NCI-H1417 (cell line): Measurements from ENCODE around the gene TEDC2.

ENCODE experiments used
- DNase-seq, 3 experiments: peaks; one replicate each; lab custom pipeline; 2025; lab: John Stamatoyannopoulos, UW

The TEDC2 gene

DNA sequence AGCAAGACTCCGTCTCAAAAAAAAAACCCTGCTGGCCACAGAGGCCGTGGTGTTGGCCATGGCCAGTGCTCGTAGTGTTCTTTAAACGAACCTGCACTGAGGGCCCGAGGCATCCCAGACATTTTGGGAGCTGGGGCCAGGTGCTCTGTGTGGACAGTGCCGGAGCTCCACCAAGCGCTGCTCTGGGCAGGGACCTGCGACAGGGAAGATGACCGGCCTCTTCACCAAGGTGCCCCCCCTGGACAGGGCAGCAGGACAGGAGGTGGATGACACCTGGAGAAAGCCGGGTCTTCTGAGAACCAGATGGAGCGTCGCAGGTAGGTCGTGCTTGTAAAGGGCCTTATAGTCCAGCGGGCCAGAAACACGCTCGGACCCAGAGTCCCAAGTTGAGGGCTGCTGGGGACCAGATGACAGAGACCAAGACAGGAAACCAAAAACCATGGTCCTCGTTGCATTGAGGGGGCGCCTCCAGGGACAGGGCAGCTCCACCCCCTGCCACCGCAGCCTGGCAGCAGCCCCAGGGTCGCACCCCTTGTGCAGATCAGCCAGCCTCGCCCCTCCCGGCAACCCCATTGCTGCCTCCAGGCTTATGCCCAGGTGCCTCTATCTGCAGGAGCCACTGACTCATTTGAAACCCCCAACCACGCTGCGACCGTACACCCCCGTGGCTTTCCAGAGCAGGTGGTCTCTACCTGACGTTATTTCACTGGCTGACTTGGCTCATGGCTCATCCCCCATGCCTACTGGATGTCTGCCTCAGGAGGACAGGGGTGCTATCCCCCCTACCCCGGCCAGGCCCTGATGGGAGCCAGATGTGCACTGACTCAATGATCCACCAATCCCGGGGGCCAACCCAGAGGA, 7.0 kb downstream of the TEDC2 start:
- DNase-seq = peak in 1 of 3 experiments; percentile 39

DNA sequence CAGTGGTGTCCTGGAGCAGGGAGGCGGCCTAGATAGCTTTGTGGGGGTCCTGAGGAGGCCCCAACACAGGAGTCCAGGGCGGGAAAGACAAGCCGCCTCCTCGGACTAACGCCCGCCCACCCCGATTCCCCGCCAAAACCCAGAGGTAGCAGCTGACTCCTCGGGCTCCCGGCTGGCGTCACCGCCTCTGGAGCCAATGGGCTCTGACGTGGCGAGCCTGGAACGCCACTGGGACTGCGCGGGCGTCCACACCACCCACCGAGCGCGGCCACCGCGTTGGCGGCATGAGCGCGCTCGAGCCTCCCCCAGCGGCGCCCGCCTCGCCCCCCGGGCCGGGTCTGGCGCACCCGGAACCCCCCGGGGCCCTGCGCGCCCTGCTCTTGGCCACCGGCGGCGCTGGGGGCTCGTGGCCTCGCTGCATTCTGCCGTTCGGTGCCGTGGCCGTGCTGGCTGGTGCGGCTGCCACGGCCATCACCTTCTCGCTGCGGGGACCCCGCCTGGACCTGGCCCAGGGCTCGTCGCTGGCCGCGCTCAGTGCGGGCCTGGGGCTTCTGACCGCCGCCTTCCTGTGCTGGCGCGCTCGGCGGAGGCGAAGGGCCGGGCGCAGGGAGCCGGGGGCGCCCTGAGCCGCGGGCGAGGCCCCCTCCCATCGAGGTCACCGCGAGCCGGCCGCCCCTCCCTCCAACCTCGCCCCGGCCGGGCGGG, 7.8 kb downstream of the TEDC2 start:
- peak; percentile 91 to 96 (median 95) for DNase-seq

- DNase-seq = peak; percentile 91 to 97 (median 95)
Measured at GRCh38 chr16:2468233-2468724, 8.4 kb downstream of the TEDC2 start.

- peak; percentile 95 to 97 (median 97) for DNase-seq
Measured at GRCh38 chr16:2468725-2469398, 9.0 kb downstream of the TEDC2 start.

DNA sequence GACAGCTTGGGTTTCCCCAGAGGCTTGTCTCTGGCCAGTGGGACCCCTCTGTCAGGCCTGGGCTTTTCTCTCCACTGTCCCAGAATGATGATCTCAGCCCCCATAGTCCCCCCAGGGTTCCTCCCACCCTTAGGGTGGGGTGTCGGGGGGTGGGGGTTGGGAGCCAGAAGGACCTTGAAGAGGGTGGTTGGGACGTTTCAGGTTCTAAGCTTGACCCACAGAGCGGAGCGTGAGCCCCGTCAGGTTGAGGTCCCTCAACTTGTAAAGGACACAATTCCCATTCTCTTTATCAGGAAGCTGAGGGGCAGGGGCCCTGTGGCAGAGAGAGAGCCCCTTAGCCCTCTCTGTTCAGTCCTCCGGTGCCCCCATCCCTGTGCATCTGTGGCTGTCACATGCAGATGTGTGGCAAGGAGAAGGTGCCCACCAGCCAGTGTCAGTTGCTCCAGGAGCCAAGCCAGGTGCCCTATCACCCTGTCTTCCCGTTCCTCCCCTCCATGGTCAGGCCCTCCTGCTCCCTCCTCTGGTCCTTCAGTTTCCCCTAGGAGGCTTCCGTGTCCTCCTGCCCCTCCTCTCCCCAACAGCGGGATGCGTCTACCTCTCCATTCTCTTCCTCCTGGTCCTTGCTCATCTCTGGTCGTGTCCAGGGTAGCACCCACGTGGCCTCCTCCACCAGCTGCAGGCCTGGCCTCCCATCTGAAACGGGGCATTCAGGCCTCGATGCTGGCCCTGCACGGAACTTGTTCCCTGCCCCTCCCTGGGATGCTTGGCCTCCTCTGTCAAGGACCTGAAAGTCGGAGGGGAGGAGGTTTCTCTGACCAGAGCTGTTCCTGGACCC, 9.7 kb downstream of the TEDC2 start:
- DNase-seq = peak in 2 of 3 experiments; percentile 54 to 60

GRCh38 chr16:2470234-2470601, 10.3 kb downstream of the TEDC2 start:
- DNase-seq = no peak

DNA sequence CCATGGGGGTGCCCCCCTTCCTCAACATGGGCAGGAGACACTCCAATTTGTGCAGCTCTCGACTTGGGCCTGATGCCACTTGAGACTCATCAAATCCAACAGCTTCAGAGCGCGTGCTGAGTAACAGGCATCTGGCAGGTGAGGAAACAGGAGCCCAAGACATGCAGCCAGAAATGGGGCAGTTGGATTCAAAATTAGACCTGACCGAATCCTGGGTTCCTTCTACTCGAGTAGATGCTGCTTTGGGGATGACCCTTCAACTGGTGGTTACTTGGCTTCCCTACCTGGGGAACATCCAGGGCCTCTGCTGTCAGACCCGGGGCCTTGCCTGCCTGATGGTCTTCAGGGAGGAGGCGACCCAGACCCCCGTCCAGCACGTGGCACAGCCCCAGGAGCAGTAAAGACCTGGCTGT, 10.7 kb downstream of the TEDC2 start:
- peak; percentile 59 to 97 (median 79) for DNase-seq

GRCh38 chr16:2471016-2471652, 11.2 kb downstream of the TEDC2 start, which contains the start of gene NTN3:
Gene NTN3 (plus strand): TSS chr16:2471297. CDS start chr16:2471702, 405 bp downstream.
- DNase-seq = peak; percentile 74 to 93 (median 78)

- peak in 2 of 3 experiments; percentile 64 to 66 for DNase-seq
Measured at GRCh38 chr16:2471653-2472487, 12.0 kb downstream of the TEDC2 start.

DNA sequence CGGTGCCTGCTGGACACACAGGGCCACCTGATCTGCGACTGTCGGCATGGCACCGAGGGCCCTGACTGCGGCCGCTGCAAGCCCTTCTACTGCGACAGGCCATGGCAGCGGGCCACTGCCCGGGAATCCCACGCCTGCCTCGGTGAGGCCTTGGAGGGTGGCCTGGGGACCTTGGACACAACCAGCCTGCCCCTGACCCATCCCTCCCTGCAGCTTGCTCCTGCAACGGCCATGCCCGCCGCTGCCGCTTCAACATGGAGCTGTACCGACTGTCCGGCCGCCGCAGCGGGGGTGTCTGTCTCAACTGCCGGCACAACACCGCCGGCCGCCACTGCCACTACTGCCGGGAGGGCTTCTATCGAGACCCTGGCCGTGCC, 12.6 kb downstream of the TEDC2 start:
- DNase-seq = no peak

DNA sequence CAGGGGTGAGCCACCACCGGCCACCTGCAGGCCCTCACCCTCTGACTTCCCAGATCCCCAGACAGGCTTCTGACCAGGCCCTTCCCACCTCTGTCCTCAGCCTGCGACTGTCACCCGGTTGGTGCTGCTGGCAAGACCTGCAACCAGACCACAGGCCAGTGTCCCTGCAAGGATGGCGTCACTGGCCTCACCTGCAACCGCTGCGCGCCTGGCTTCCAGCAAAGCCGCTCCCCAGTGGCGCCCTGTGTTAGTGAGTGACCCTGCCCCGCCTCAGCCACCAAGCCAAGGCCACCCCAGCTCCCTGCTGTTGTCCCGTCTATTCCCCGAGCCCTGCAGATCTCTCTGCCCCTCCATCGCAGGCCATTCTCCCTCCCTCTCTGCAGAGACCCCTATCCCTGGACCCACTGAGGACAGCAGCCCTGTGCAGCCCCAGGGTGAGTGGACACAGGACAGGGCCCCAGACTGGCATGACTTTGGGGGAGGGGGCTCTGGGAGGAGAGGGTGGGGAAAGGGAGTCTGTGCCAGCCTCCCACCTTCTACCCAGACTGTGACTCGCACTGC, 13.1 kb downstream of the TEDC2 start:
- no peak for DNase-seq

GRCh38 chr16:2473446-2473926, 13.6 kb downstream of the TEDC2 start:
- DNase-seq = peak; percentile 53 to 56 (median 54)

- DNase-seq = peak; percentile 57 to 77 (median 69)
Measured at GRCh38 chr16:2473999-2474876, 14.3 kb downstream of the TEDC2 start.

- peak; percentile 83 to 96 (median 87) for DNase-seq
Measured at GRCh38 chr16:2474877-2475412, 15.0 kb downstream of the TEDC2 start, which contains the start of gene TBC1D24. Gene TBC1D24 (plus strand): TSS chr16:2475127. CDS start chr16:2496149, 21,022 bp downstream.

DNA sequence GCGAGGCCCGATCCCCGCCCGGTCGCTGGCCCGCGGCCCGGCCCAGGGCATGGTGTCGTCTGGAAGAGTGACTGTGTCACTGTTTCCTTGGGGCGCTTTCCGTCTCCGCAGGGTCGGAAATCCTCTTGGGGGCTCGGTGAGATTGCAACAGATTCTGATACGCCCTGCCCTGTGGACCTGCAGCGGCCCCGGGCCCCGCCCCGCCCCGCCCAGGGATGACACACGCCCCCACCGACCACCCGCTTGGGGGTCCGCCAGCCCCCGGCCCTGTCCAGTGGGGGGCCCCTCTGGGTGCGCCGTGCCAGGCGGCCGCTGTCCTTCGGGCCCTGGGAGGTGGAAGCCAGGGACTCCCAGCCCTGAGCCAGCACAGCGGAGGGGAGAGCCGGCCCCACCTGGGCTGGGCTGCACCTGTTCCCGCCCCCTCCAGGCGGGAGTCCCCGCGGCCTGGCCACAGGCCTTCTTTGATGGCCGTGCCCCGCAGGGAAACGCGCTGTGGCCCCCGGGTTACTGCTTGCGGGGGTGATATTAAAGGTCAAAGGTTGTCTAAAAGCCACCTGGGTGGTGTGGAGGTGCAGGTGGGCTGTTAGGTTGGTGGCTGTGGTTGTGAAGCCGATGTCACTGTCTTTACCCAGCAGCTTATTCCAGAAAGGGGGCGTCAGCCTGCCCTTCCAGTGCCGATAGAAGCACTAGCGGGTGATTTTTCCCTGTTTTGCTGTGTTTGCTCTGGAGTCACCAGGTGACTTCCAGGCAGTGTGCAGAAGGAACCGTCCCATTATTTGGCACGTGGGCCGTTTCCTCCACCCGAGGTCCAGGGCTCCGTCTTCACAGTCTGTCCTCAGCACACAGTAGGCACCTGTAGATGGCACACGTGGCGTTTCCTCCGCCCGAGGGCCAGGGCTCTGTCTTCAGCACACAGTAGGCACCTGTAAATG, 15.8 kb downstream of the TEDC2 start:
- DNase-seq = peak; percentile 56 to 64 (median 58)

DNA sequence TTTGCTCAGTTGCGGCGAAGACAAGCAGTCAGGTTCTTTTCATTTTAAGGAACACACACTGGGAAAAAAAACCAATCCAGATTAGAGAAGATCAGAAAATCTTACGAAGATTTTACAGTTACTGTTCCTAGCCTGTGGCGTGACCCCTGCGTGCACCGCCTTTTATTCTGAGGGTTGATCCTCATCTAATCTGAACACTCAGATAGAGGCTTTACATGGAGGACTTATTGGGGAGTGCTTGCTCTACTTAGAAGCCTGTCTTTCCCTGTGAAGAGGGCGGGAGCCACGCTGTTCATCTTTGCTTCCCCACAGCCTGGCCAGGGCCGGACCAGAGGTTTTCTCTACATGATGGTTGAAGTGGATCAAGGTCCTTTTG, 16.4 kb downstream of the TEDC2 start:
- no peak for DNase-seq

GRCh38 chr16:2476741-2477140, 16.8 kb downstream of the TEDC2 start:
- DNase-seq = no peak
